ENCODE results near the gene CYTH1.
A peak's percentile ranks its signal among the peaks of the same experiment; 100 is the strongest.

The CYTH1 gene

GRCh38 chr17:78781104-78781892 lies 775 bp downstream of the CYTH1 start (continued):
- no peak for TF ChIP-seq SCRT1 (tag by site-specific recombination; IDR thresholded peaks at IDR 0.05; ENCODE audit: borderline replicate concordance)
- peak; percentile 30; the same call in 1 of the 2 replicates for TF ChIP-seq ZNF335 (tag by site-specific recombination; conservative IDR thresholded peaks at IDR 0.05)
- TF ChIP-seq ZNF830 (tag by site-specific recombination; IDR thresholded peaks at IDR 0.05; ENCODE audit: low read depth), result no peak
- peak; percentile 54; the same call in 1 of the 2 replicates for TF ChIP-seq MZF1 (tag by site-specific recombination; IDR thresholded peaks at IDR 0.05; ENCODE audit: borderline replicate concordance)
- TF ChIP-seq SCRT2 (tag by site-specific recombination; IDR thresholded peaks at IDR 0.05), result no peak
- TF ChIP-seq ZNF747 (tag by site-specific recombination; IDR thresholded peaks at IDR 0.05), result no peak
- TF ChIP-seq ZNF664 (tag by site-specific recombination; IDR thresholded peaks at IDR 0.05), result 0 out of 2 replicates have a peak, but pooled peaks have one; percentile 40
- no peak for TF ChIP-seq ZNF701 (tag by site-specific recombination; IDR thresholded peaks at IDR 0.05)
- TF ChIP-seq ELK4 (IDR thresholded peaks at IDR 0.05; ENCODE audit: borderline replicate concordance, low read depth, low read length), result no peak
- no peak for TF ChIP-seq ZNF239 (tag by site-specific recombination; IDR thresholded peaks at IDR 0.05)
- TF ChIP-seq RBAK (tag by site-specific recombination; IDR thresholded peaks at IDR 0.05), result no peak
- no peak for TF ChIP-seq ZNF248 (tag by site-specific recombination; IDR thresholded peaks at IDR 0.05)
- no peak for TF ChIP-seq ZNF26 (tag by site-specific recombination; IDR thresholded peaks at IDR 0.05)
- TF ChIP-seq, protein P1, sequence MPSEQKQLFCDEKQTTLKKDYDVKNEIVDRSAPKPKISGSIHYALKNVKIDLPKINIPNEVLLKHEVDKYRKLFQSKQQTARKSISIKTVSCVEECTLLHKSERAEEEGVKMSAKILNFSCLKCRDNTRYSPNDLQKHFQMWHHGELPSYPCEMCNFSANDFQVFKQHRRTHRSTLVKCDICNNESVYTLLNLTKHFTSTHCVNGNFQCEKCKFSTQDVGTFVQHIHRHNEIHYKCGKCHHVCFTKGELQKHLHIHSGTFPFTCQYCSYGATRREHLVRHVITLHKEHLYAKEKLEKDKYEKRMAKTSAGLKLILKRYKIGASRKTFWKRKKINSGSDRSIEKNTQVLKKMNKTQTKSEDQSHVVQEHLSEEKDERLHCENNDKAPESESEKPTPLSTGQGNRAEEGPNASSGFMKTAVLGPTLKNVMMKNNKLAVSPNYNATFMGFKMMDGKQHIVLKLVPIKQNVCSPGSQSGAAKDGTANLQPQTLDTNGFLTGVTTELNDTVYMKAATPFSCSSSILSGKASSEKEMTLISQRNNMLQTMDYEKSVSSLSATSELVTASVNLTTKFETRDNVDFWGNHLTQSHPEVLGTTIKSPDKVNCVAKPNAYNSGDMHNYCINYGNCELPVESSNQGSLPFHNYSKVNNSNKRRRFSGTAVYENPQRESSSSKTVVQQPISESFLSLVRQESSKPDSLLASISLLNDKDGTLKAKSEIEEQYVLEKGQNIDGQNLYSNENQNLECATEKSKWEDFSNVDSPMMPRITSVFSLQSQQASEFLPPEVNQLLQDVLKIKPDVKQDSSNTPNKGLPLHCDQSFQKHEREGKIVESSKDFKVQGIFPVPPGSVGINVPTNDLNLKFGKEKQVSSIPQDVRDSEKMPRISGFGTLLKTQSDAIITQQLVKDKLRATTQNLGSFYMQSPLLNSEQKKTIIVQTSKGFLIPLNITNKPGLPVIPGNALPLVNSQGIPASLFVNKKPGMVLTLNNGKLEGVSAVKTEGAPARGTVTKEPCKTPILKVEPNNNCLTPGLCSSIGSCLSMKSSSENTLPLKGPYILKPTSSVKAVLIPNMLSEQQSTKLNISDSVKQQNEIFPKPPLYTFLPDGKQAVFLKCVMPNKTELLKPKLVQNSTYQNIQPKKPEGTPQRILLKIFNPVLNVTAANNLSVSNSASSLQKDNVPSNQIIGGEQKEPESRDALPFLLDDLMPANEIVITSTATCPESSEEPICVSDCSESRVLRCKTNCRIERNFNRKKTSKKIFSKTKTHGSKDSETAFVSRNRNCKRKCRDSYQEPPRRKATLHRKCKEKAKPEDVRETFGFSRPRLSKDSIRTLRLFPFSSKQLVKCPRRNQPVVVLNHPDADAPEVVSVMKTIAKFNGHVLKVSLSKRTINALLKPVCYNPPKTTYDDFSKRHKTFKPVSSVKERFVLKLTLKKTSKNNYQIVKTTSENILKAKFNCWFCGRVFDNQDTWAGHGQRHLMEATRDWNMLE (tag by site-specific recombination; conservative IDR thresholded peaks at IDR 0.05; ENCODE audit: low read depth), result no peak
- 0 out of 2 replicates have a peak, but pooled peaks have one; percentile 44 for TF ChIP-seq ZBTB10 (tag by site-specific recombination; IDR thresholded peaks at IDR 0.05)
- TF ChIP-seq ZNF488 (tag by site-specific recombination; IDR thresholded peaks at IDR 0.05), result no peak
- no peak for TF ChIP-seq ZNF48 (tag by site-specific recombination; IDR thresholded peaks at IDR 0.05)
- TF ChIP-seq ZNF596 (tag by site-specific recombination; IDR thresholded peaks at IDR 0.05), result no peak
- no peak for TF ChIP-seq ZNF768 (tag by site-specific recombination; IDR thresholded peaks at IDR 0.05)
- no peak for TF ChIP-seq ZNF18 (tag by site-specific recombination; IDR thresholded peaks at IDR 0.05)
- TF ChIP-seq ZFHX2 (tag by site-specific recombination; conservative IDR thresholded peaks at IDR 0.05), result no peak

Measured in HEK293 (cell line).